ENCODE results near the gene GOSR1.
"Not testable (repeated sequence)": the region's sequence is repeated elsewhere in the genome, so short reads cannot be mapped to it uniquely, and the experiment has no call there.

Gene GOSR1

GRCh38 chr17:30524847-30525246, 47.6 kb downstream of the GOSR1 start:
- Histone ChIP-seq H3K9me3 (ENCODE audit: insufficient read depth, low read length) (no peaks in the 10 kb centered on the region), H4K20me1 (ENCODE audit: low read depth, low read length) (no peaks in the 10 kb centered on the region; the same call in 1 of the 2 replicates), H3F3A (ENCODE audit: insufficient read depth) (no peaks in the 10 kb centered on the region), H3K9me2 (replicated peaks; ENCODE audit: insufficient read depth, low read length) (no peaks in the 10 kb centered on the region), H3K27me3 (ENCODE audit: low read length) (no peaks in the 10 kb centered on the region), H3K79me2 (ENCODE audit: insufficient read depth, low read length) (no peaks in the 10 kb centered on the region), H2AFZ (ENCODE audit: low read depth, low read length, severe bottlenecking) (no peak overlapping the region), H3K27ac (ENCODE audit: low read depth, low read length) (no peak overlapping the region), H3K4me3 (ENCODE audit: insufficient read depth, low read length, poor library complexity, severe bottlenecking) (no peak overlapping the region), H3K9ac (ENCODE audit: low read length) (no peak overlapping the region), H3K4me2 (ENCODE audit: low read depth, low read length, poor library complexity, severe bottlenecking) (no peak overlapping the region), H3K36me3 (ENCODE audit: low read length) (peaks cover 17% of the 10 kb centered on the region; the same call in 1 of the 2 replicates)
- no peak for TF ChIP-seq EZH2phosphoT487 (conservative IDR thresholded peaks at IDR 0.05; ENCODE audit: low read length)
- TF ChIP-seq CTCF (IDR thresholded peaks at IDR 0.05; ENCODE audit: insufficient read depth, low read length, poor library complexity, severe bottlenecking): no peak

- no peaks in the 10 kb centered on the region for H3K9me2 ChIP-seq (replicated peaks; ENCODE audit: insufficient read depth, low read length)
Measured at GRCh38 chr17:30526401-30526800, 49.2 kb downstream of the GOSR1 start.

GRCh38 chr17:30528701-30529100, 51.5 kb downstream of the GOSR1 start:
- not testable (repeated sequence) for H3K4me3 ChIP-seq (ENCODE audit: insufficient read depth, low read length, poor library complexity, severe bottlenecking); H3K27ac ChIP-seq (ENCODE audit: low read depth, low read length); H3K9ac ChIP-seq (ENCODE audit: low read length); H3K27me3 ChIP-seq (ENCODE audit: low read length); H2AFZ ChIP-seq (ENCODE audit: low read depth, low read length, severe bottlenecking); H3K9me3 ChIP-seq (ENCODE audit: insufficient read depth, low read length); H3F3A ChIP-seq (ENCODE audit: insufficient read depth); H3K79me2 ChIP-seq (ENCODE audit: insufficient read depth, low read length); H3K36me3 ChIP-seq (ENCODE audit: low read length); H3K9me2 ChIP-seq (replicated peaks; ENCODE audit: insufficient read depth, low read length); H3K4me2 ChIP-seq (ENCODE audit: low read depth, low read length, poor library complexity, severe bottlenecking); H4K20me1 ChIP-seq (ENCODE audit: low read depth, low read length)

More at GRCh38 chr17:30526401-30526800, 49.2 kb downstream of the GOSR1 start:
- no peaks in the 10 kb centered on the region for H3K9me3 ChIP-seq (ENCODE audit: insufficient read depth, low read length)
- peaks cover 7% of the 10 kb centered on the region; the same call in 1 of the 2 replicates for H3K36me3 ChIP-seq (ENCODE audit: low read length)
- H2AFZ ChIP-seq (ENCODE audit: low read depth, low read length, severe bottlenecking): no peak overlapping the region
- no peak for TF ChIP-seq EZH2phosphoT487 (conservative IDR thresholded peaks at IDR 0.05; ENCODE audit: low read length)
- no peak for TF ChIP-seq CTCF (IDR thresholded peaks at IDR 0.05; ENCODE audit: insufficient read depth, low read length, poor library complexity, severe bottlenecking)
- H3K79me2 ChIP-seq (ENCODE audit: insufficient read depth, low read length): no peaks in the 10 kb centered on the region
- H3K4me2 ChIP-seq (ENCODE audit: low read depth, low read length, poor library complexity, severe bottlenecking): no peak overlapping the region
- H3K9ac ChIP-seq (ENCODE audit: low read length): no peak overlapping the region
- no peaks in the 10 kb centered on the region for H3F3A ChIP-seq (ENCODE audit: insufficient read depth)
- H3K27me3 ChIP-seq (ENCODE audit: low read length): no peaks in the 10 kb centered on the region
- H4K20me1 ChIP-seq (ENCODE audit: low read depth, low read length): no peaks in the 10 kb centered on the region
- H3K4me3 ChIP-seq (ENCODE audit: insufficient read depth, low read length, poor library complexity, severe bottlenecking): no peak overlapping the region
- H3K27ac ChIP-seq (ENCODE audit: low read depth, low read length): no peak overlapping the region

GRCh38 chr17:30530346-30531025, 53.3 kb downstream of the GOSR1 start:
- Histone ChIP-seq H3K27me3 (ENCODE audit: low read length) (no peaks in the 10 kb centered on the region), H4K20me1 (ENCODE audit: low read depth, low read length) (no peaks in the 10 kb centered on the region), H3K9me2 (replicated peaks; ENCODE audit: insufficient read depth, low read length) (no peaks in the 10 kb centered on the region), H2AFZ (ENCODE audit: low read depth, low read length, severe bottlenecking) (no peak overlapping the region), H3F3A (ENCODE audit: insufficient read depth) (no peaks in the 10 kb centered on the region), H3K9me3 (ENCODE audit: insufficient read depth, low read length) (no peaks in the 10 kb centered on the region), H3K27ac (ENCODE audit: low read depth, low read length) (no peak overlapping the region), H3K4me2 (ENCODE audit: low read depth, low read length, poor library complexity, severe bottlenecking) (no peak overlapping the region), H3K4me3 (ENCODE audit: insufficient read depth, low read length, poor library complexity, severe bottlenecking) (no peak overlapping the region), H3K9ac (ENCODE audit: low read length) (no peak overlapping the region), H3K36me3 (ENCODE audit: low read length) (no peaks in the 10 kb centered on the region), H3K79me2 (ENCODE audit: insufficient read depth, low read length) (no peaks in the 10 kb centered on the region)
- TF ChIP-seq EZH2phosphoT487 (conservative IDR thresholded peaks at IDR 0.05; ENCODE audit: low read length) (no peak), CTCF (IDR thresholded peaks at IDR 0.05; ENCODE audit: insufficient read depth, low read length, poor library complexity, severe bottlenecking) (no peak)
